EH (cell line): ENCODE data around the gene GRAP2.
"Not testable (repeated sequence)": the region's sequence is repeated elsewhere in the genome, so short reads cannot be mapped to it uniquely, and the experiment has no call there.

Source experiments
- DNase-seq: peaks from one replicate; pipeline ENCODE4 v3.0.0-alpha.2; 2015; ENCODE audit warnings: low read depth

Gene GRAP2

GRCh38 chr22:39900306-39901227, at the start of gene GRAP2:
Gene GRAP2 (plus strand): TSS chr22:39901084. CDS start chr22:39947107, 46,023 bp downstream.
- no peak for DNase-seq

GRCh38 chr22:39851606-39852315, 49.1 kb upstream of the GRAP2 start:
- no peak for DNase-seq

GRCh38 chr22:39852799-39853198, 48.1 kb upstream of the GRAP2 start:
- no peak for DNase-seq

GRCh38 chr22:39856588-39856987, 44.3 kb upstream of the GRAP2 start:
- DNase-seq: no peak

- no peak for DNase-seq
Observed at GRCh38 chr22:39859903-39860588, 40.8 kb upstream of the GRAP2 start.

GRCh38 chr22:39868741-39869140, 32.1 kb upstream of the GRAP2 start:
- DNase-seq: no peak

- DNase-seq: not testable (repeated sequence)
Observed at GRCh38 chr22:39869797-39870196, 31.1 kb upstream of the GRAP2 start.

- DNase-seq: no peak
Observed at GRCh38 chr22:39871008-39871798, 29.7 kb upstream of the GRAP2 start.

- DNase-seq: no peak
Observed at GRCh38 chr22:39872548-39872947, 28.3 kb upstream of the GRAP2 start.

- no peak for DNase-seq
Observed at GRCh38 chr22:39873965-39874364, 26.9 kb upstream of the GRAP2 start.

GRCh38 chr22:39875176-39875885, 25.6 kb upstream of the GRAP2 start:
- DNase-seq: not testable (repeated sequence)

- no peak for DNase-seq
Observed at GRCh38 chr22:39877079-39877845, 23.6 kb upstream of the GRAP2 start.

GRCh38 chr22:39880722-39881121, 20.2 kb upstream of the GRAP2 start:
- no peak for DNase-seq

- no peak for DNase-seq
Observed at GRCh38 chr22:39883057-39883456, 17.8 kb upstream of the GRAP2 start.

- DNase-seq: not testable (repeated sequence)
Observed at GRCh38 chr22:39889924-39890323, 11.0 kb upstream of the GRAP2 start.

GRCh38 chr22:39893526-39893925, 7.4 kb upstream of the GRAP2 start, which contains the start of gene ENTHD1:
Gene ENTHD1 (minus strand): TSS chr22:39893760. CDS start chr22:39887748, 6,012 bp downstream.
- no peak for DNase-seq

- no peak for DNase-seq
Observed at GRCh38 chr22:39894554-39895092, 6.3 kb upstream of the GRAP2 start.

GRCh38 chr22:39895682-39896081, 5.2 kb upstream of the GRAP2 start:
- DNase-seq: no peak

- DNase-seq: no peak
Observed at GRCh38 chr22:39896313-39896996, 4.4 kb upstream of the GRAP2 start.
